Activated CD8-positive, alpha-beta T cell treated with anti-CD3 and anti-CD28 coated beads, Interleukin-2, amount 10 ng/mL, durations not matched to agents 7 days and 5 days (primary cell): Measurements from ENCODE around the gene IFNA13. TPM values are rescaled to one million over a fixed set of nuclear protein-coding genes. Genes with fewer than 3 reads are reported as not detected.

ENCODE experiments used
- ATAC-seq: fragments of 150-1000 bp; cut with Tn5 transposase; one replicate; pipeline ENCODE4 v1.10.0; 2021; ENCODE audit warnings: moderate library complexity
- CTCF ChIA-PET: fragments of 350-600 bp; sonication (Branson Sonifier 250); formaldehyde crosslinking; loops from one replicate; lab custom pipeline; 2021; ENCODE audit warnings: antibody characterized with exemption; lab: Charles Lee
- POLR2A ChIA-PET: fragments of 350-600 bp; sonication (Branson Sonifier 250); formaldehyde crosslinking; loops from one replicate; lab custom pipeline; 2021; ENCODE audit warnings: antibody characterized with exemption; lab: Charles Lee
- DNase-seq: peaks from one replicate; pipeline ENCODE4 v3.0.0-alpha.2; 2020
- H3K27ac Mint-ChIP-seq: one replicate; pipeline ENCODE4 v1.8.0; 2021; ENCODE audit warnings: mild to moderate bottlenecking, mixed read lengths
- H3K27me3 Mint-ChIP-seq: one replicate; pipeline ENCODE4 v1.8.0; 2021; ENCODE audit warnings: low read depth, mixed read lengths
- H3K36me3 Mint-ChIP-seq: one replicate; pipeline ENCODE4 v1.8.0; 2021; ENCODE audit warnings: low read depth, mixed read lengths
- H3K4me1 Mint-ChIP-seq: one replicate; pipeline ENCODE4 v1.8.0; 2021; ENCODE audit warnings: low read depth, mixed read lengths
- H3K4me3 Mint-ChIP-seq: one replicate; pipeline ENCODE4 v1.8.0; 2021; ENCODE audit warnings: mild to moderate bottlenecking, mixed read lengths
- H3K9me3 Mint-ChIP-seq: one replicate; pipeline ENCODE4 v1.8.0; 2022; ENCODE audit warnings: mixed read lengths; ENCODE audit not compliant: insufficient read depth
- total RNA-seq, 2 experiments: library from RNA; stranded (reverse); gene quantifications; one replicate each; pipeline ENCODE4 v1.2.3, GENCODE V29; 2021

The IFNA13 gene
- total RNA-seq, 2 experiments from 2014 or later: not detected

DNA sequence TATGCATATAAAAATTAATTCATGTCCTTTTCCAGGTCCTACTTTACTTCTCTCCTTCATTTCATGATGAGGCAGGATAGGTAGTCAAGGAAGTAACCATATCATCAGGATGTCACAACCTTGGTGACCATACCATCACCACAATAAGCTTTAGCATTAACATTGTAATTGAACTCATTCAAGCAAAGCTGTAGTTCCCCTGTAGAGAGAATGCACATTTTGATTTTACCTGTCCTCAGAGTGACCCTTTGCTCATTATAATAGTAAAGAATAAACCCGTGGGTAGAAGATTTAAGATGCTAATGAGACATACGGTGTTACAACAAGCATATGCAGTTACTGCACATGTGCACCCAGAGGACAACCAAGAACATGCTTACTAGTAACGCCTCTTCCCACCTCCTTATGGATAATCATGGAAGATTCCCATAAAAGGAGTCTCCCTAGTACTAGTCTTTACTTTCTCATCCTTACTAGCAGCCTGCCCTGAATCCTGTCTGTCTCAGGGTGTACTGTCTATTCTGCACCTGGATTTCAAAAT, 19.4 kb downstream of the IFNA13 start:
- no peak overlapping the region for H3K4me3 Mint-ChIP-seq
- no peaks in the 10 kb centered on the region for H3K36me3 Mint-ChIP-seq
- peaks cover 33% of the 10 kb centered on the region for H3K27me3 Mint-ChIP-seq
- H3K27ac Mint-ChIP-seq: no peak overlapping the region
- DNase-seq: no peak
- ChIA-PET CTCF (interaction anchor here (0.6 to 1.9 kb wide), 4 partner anchors 14 to 54 kb away, joined by 3 to 4 read pairs (median 3); partner anchors contain the start of gene KLHL9), POLR2A (interaction anchor here (1.7 kb wide), 1 partner anchor 9 kb away, joined by 3 read pairs; no protein-coding TSS in a partner anchor)
- no peaks in the 10 kb centered on the region for H3K9me3 Mint-ChIP-seq
- H3K4me1 Mint-ChIP-seq: no peaks in the 10 kb centered on the region
- ATAC-seq: no peak

DNA sequence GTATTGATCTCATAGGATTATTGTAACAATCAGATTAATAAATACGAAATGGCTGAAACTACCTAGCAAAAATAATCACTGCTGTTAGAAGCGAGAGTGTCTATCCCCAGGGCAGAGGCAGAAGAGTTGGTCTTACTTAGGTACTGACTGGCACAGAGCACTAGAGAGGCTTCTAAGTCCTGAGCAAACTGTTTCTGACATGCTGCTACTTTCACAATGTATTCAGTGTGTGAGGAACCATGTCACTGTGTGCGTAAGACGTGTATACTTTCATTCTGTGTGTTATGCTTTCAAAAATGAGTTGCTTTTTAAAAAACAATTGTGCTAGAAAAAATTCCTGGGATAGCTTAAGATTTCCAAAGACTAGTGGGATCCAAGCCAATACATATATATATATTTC, 27.1 kb downstream of the IFNA13 start:
- CTCF ChIA-PET: interaction anchor here (0.9 to 3.0 kb wide), 3 partner anchors 11 to 55 kb away, joined by 4 to 11 read pairs (median 4); no protein-coding TSS in a partner anchor
- H3K4me3 Mint-ChIP-seq: no peak overlapping the region
- peaks cover 18% of the 10 kb centered on the region for H3K27me3 Mint-ChIP-seq
- peaks cover 6% of the 10 kb centered on the region for H3K4me1 Mint-ChIP-seq
- POLR2A ChIA-PET: no interaction called here
- H3K27ac Mint-ChIP-seq: no peak overlapping the region
- H3K9me3 Mint-ChIP-seq: no peaks in the 10 kb centered on the region
- no peaks in the 10 kb centered on the region for H3K36me3 Mint-ChIP-seq
- ATAC-seq (no peak), DNase-seq (no peak)

DNA sequence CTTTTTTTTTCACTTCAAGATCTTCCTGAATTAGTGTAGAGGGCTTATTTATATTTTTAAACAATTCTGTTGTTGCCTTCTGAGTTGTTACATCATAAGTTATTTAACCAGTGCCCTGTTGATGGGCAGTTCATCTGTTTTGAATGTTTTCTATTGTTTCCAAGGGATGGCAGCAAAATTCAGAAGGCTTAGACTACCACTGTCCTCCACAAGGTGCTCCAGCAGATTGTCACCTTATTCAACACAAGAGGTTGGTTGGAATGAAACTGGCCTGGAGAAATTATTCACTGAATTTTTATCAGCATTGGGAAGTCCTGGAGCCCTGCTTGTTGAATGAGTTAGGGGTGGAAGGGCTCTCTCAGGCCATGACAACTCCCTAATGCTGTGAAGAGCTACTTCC, 31.4 kb downstream of the IFNA13 start:
- Mint-ChIP-seq H3K4me1 (peaks cover 35% of the 10 kb centered on the region), H3K27me3 (peaks cover 13% of the 10 kb centered on the region), H3K36me3 (peaks cover 28% of the 10 kb centered on the region), H3K4me3 (peak overlapping the region; percentile 54), H3K27ac (no peak overlapping the region), H3K9me3 (no peaks in the 10 kb centered on the region)
- CTCF ChIA-PET: interaction anchor here (0.8 to 2.9 kb wide), 4 partner anchors 10 to 477 kb away, joined by 3 to 21 read pairs (median 4); no protein-coding TSS in a partner anchor
- ATAC-seq: no peak
- no peak for DNase-seq
- POLR2A ChIA-PET: no interaction called here

DNA sequence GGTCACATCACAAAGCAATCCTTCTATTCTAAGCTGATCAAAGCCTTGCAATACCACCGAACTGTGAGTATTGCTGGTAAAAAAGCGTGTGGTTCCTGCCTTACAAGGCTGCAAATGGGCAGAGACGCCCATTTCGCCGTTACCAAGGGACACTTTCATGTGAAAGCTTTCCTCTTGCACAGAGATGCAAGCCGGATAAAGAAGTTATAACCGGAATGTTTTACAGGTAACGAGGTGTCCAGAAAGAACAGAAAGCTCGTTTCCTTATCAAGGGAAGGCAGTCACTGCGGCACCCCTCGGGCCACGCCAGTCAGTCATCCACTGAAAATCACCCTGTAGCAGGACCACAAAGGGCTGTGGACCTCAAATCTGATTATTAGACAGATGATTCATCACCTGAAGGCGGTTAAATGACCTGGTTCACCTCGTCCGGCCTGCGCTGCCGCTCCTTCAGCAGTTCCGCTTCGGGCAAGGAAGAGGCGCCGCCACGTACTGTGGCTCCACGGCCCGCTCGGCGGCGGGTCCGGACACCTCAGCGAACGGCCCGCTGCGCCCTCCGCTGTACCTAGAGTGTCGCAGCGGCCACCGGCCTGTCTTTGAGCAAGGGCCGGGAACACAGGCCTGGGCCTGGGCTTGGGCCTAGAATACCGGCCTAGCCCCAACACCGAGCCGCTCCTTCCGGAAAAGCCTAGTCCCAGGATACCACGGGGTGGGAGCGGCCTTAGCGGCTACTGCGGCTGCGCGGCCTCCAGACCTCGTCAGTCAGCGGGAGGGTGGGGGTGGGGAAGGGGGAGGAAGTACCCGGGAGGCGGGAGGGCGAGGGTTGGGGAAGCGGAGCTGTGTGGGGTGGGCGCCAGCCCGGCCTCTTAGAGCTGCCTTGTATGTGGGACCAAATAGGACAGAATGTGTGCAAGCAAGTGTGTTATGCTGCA, 32.9 kb downstream of the IFNA13 start, which contains the start of gene KLHL9:
Gene KLHL9, minus strand, starts transcription at position 704 of the 932 bp plus-strand sequence. Its CDS starts 545 bp downstream, at position 159.
- Mint-ChIP-seq H3K36me3 (peaks cover 37% of the 10 kb centered on the region), H3K27me3 (peaks cover 11% of the 10 kb centered on the region), H3K4me1 (peaks cover 45% of the 10 kb centered on the region), H3K4me3 (peak within 1 kb of the TSS; percentile 89), H3K9me3 (no peaks in the 10 kb centered on the region), H3K27ac (peak within 1 kb of the TSS; percentile 91)
- ChIA-PET CTCF (interaction anchor here (0.8 to 8.2 kb wide), 13 partner anchors 9 to 456 kb away, joined by 3 to 123 read pairs (median 4); no protein-coding TSS in a partner anchor), POLR2A (interaction anchor here (0.6 to 2.7 kb wide), 4 partner anchors 22 to 404 kb away, joined by 3 to 15 read pairs (median 3); no protein-coding TSS in a partner anchor)
- peak; percentile 90 for ATAC-seq
- peak; percentile 90 for DNase-seq

DNA sequence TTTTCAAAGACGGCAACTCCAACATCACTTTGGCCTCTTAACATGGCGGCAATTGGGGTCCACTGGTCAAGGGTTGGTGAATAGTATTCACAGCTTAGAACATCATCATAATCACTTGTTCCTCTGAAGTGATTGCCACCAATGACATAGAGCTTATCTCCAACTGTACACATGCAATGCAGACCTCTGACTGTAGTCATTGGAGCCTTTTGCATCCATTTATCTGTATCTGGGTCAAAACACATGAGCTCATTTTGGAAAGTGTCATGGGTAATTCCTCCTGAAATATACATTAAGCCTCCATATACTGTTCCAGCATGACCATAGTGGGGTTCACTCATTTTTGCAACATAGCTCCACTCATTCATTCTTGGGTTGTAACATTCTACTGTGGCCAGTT, 34.6 kb downstream of the IFNA13 start:
- H3K27ac Mint-ChIP-seq: peak overlapping the region; percentile 61
- H3K27me3 Mint-ChIP-seq: peaks cover 3% of the 10 kb centered on the region
- ATAC-seq: no peak
- H3K9me3 Mint-ChIP-seq: no peaks in the 10 kb centered on the region
- peak overlapping the region; percentile 89 for H3K4me3 Mint-ChIP-seq
- ChIA-PET POLR2A (interaction anchor here (2.7 kb wide), 1 partner anchor 24 kb away, joined by 15 read pairs; no protein-coding TSS in a partner anchor), CTCF (interaction anchor here (1.0 to 8.2 kb wide), 4 partner anchors 46 to 226 kb away, joined by 3 to 123 read pairs (median 4); no protein-coding TSS in a partner anchor)
- H3K4me1 Mint-ChIP-seq: peaks cover 49% of the 10 kb centered on the region
- peaks cover 43% of the 10 kb centered on the region for H3K36me3 Mint-ChIP-seq
- no peak for DNase-seq

DNA sequence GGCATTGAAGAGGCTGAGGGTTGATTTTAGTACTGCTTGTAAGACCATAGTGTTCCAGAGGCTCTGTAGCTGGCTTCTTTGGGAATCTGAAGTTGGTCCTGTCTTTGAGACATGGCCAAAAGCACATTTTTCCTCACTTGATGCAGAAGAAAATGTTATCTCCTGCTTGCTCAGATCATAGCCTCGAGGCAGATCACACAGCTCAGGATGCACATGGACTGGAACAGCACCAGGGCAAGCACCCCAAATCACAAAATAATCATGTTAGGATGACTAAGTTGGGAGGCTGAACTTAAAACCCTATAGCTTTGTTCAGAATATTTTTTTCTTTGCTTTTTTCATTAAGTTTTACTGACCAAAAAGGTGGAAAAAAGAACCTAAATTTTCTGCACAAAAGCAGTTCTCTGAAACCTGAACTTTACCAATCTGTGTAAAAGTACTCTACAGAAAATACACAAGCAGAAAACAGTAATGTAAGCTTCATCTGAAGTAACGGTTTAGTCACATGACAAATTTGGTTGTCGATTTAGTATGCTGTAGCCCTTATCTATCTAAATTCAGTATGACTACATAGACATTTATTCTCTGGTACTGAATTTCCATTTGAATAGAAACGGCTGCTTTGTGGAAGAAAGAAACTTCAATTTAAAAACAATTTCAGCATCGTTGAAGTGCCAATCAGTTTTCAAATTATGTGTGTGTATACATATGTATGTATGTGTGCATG, 36.0 kb downstream of the IFNA13 start:
- ATAC-seq (no peak), DNase-seq (no peak)
- H3K36me3 Mint-ChIP-seq: peaks cover 48% of the 10 kb centered on the region
- H3K27ac Mint-ChIP-seq: no peak overlapping the region
- ChIA-PET POLR2A (no interaction called here), CTCF (interaction anchor here (1.0 to 8.2 kb wide), 4 partner anchors 13 to 137 kb away, joined by 3 to 123 read pairs (median 4); no protein-coding TSS in a partner anchor)
- H3K4me3 Mint-ChIP-seq: peak overlapping the region; percentile 28
- peaks cover 57% of the 10 kb centered on the region for H3K4me1 Mint-ChIP-seq
- H3K9me3 Mint-ChIP-seq: no peaks in the 10 kb centered on the region
- no peaks in the 10 kb centered on the region for H3K27me3 Mint-ChIP-seq

DNA sequence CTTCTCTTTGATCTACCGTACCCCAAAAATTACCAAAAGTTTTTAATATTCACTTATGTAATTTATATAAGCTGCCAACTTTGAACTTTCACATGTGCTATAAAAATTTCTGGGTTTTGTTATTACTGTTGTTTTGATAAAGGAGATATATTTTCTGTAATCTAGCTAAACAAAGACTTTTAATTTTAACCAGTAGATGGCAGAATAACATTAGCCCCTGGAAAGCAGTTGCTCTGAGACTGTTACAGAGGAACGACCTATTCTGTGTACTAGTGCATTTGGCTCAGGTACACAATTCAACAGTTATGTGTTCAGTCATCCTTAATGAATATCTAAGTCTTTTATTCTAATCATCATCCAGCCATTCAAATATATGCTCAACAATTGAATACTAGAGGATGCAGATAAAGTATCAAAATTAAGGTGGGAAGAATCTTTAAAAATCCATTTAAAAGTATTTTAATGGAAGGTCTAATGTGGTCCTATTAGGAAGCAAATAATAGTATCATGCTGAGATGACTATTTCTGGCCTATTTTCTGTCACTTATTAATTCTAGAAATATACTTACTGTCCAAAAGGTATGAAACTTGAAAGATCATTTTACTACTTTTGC, 41.2 kb downstream of the IFNA13 start:
- Mint-ChIP-seq H3K36me3 (peaks cover 56% of the 10 kb centered on the region), H3K4me1 (peaks cover 37% of the 10 kb centered on the region)

DNA sequence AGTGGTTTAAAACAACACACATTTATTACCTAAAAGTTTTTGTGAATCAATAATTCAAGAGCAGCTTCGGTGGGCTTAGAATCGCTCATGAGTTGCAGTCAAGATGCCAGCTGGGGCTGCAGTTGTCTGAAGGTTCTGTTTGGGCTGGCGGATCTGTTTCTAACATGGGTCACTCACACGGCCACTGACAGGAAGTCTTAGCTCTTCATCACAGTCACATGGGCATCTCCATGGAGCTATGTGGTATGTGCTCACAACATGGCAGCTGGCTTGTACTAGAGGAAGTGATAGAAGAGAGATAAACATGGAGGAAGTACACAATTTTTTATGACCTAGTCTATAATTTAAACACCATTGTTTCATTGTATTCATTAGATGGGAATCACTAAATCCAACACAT, 43.8 kb downstream of the IFNA13 start:
- H3K4me3 Mint-ChIP-seq: no peak overlapping the region
- no peak for ATAC-seq
- no peaks in the 10 kb centered on the region for H3K9me3 Mint-ChIP-seq
- CTCF ChIA-PET: interaction anchor here (0.8 to 6.5 kb wide), 8 partner anchors 8 to 170 kb away, joined by 3 to 71 read pairs (median 8); no protein-coding TSS in a partner anchor
- H3K36me3 Mint-ChIP-seq: peaks cover 47% of the 10 kb centered on the region
- POLR2A ChIA-PET: no interaction called here
- H3K27ac Mint-ChIP-seq: no peak overlapping the region
- DNase-seq: no peak
- H3K27me3 Mint-ChIP-seq: no peaks in the 10 kb centered on the region
- H3K4me1 Mint-ChIP-seq: peaks cover 22% of the 10 kb centered on the region

More for the DNA sequence above, 41.2 kb downstream of the IFNA13 start:
- Mint-ChIP-seq H3K9me3 (no peaks in the 10 kb centered on the region), H3K4me3 (no peak overlapping the region), H3K27ac (no peak overlapping the region), H3K27me3 (no peaks in the 10 kb centered on the region)
- CTCF ChIA-PET: interaction anchor here (0.6 to 6.5 kb wide), 41 partner anchors 8 to 462 kb away, joined by 3 to 71 read pairs (median 5); partner anchors contain the start of gene KLHL9
- POLR2A ChIA-PET: no interaction called here
- DNase-seq (no peak), ATAC-seq (peak; percentile 80)

DNA sequence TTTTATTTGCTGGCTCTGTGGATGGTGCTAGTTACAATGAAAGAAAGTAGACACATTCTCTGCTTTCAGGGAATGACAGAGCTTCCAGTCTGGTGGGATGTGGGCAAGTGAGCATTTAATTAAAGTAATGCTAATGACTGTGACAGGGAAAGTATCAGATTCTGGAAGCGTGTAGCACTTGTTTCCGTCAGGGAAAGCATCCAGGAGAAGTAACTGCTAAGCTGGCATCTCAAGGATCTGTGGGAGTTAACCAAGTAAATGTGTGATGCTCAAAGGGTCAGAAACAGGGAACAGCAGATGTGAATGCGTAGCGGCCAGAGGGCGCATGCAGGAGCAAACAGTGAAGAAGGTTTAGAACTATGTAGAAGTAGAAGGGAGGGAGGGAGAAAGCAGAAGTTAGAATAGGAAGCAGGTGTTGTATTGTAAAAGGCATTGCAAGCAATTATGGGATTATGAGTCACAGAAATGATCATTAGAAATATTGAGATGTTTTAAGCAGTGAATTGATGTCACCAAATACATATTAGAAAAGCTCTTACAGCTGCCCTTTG, 44.9 kb downstream of the IFNA13 start:
- Mint-ChIP-seq H3K9me3 (no peaks in the 10 kb centered on the region), H3K36me3 (peaks cover 46% of the 10 kb centered on the region), H3K27ac (no peak overlapping the region), H3K4me1 (peaks cover 24% of the 10 kb centered on the region), H3K27me3 (no peaks in the 10 kb centered on the region), H3K4me3 (no peak overlapping the region)
- ChIA-PET POLR2A (no interaction called here), CTCF (interaction anchor here (0.7 to 6.5 kb wide), 9 partner anchors 7 to 1417 kb away, joined by 3 to 71 read pairs (median 5); no protein-coding TSS in a partner anchor)
- ATAC-seq (no peak), DNase-seq (no peak)

DNA sequence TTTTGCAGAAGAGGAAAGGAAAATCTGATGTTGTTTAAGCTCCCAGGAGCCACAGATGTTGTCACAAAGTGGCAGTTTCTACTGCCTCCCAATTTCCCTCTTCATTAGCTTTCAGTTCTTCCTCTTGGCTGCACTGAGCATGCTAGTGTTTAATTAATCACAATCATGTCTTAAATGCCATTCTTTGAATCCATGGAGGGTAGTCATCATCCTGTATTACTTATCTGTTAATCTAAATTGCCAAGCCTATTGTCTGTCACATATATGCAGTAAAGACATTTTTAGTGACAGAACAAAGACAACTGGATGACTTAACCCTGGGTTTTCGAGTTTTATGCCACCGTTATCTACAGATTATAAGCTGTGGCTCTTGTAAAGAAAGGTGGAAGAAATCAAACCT, 47.4 kb downstream of the IFNA13 start:
- ATAC-seq: no peak
- H3K4me1 Mint-ChIP-seq: peaks cover 9% of the 10 kb centered on the region
- peaks cover 33% of the 10 kb centered on the region for H3K36me3 Mint-ChIP-seq
- CTCF ChIA-PET: interaction anchor here (1.0 to 2.8 kb wide), 9 partner anchors 7 to 239 kb away, joined by 3 to 22 read pairs (median 4); no protein-coding TSS in a partner anchor
- no peak for DNase-seq
- H3K27me3 Mint-ChIP-seq: no peaks in the 10 kb centered on the region
- H3K4me3 Mint-ChIP-seq: no peak overlapping the region
- no peak overlapping the region for H3K27ac Mint-ChIP-seq
- no peaks in the 10 kb centered on the region for H3K9me3 Mint-ChIP-seq
- POLR2A ChIA-PET: no interaction called here
